ENCODE data around the gene NOS3. TPM values are rescaled to one million over a fixed set of nuclear protein-coding genes. Genes with fewer than 3 reads are reported as not detected.

NOS3 gene
- polyA plus RNA-seq, 1 donor from 2014 or later, result not detected

GRCh38 chr7:151015967-151016366 lies 25.1 kb downstream of the NOS3 start:
- Histone ChIP-seq H3K9ac (ENCODE audit: low read length) (no peak overlapping the region), H3K9me3 (ENCODE audit: low read length) (no peaks in the 10 kb centered on the region), H3F3A (ENCODE audit: insufficient read depth, low read length, poor library complexity, severe bottlenecking) (no peaks in the 10 kb centered on the region), H3K9me2 (ENCODE audit: insufficient read depth, low read length) (no peaks in the 10 kb centered on the region), H3K27ac (ENCODE audit: low read length) (no peak overlapping the region), H3K4me2 (ENCODE audit: low read length) (no peak overlapping the region), H4K20me1 (ENCODE audit: insufficient read depth) (no peaks in the 10 kb centered on the region), H2AFZ (ENCODE audit: low read depth, low read length) (no peak overlapping the region), H3K27me3 (ENCODE audit: insufficient read depth, low read depth, low read length) (peaks cover 25% of the 10 kb centered on the region), H3K4me3 (ENCODE audit: low read length) (no peak overlapping the region), H3K36me3 (ENCODE audit: insufficient read depth, low read length) (no peaks in the 10 kb centered on the region), H3K79me2 (replicated peaks; ENCODE audit: insufficient read depth, low read length) (no peaks in the 10 kb centered on the region)
- TF ChIP-seq EP300 (conservative IDR thresholded peaks at IDR 0.05; ENCODE audit: poor library complexity, severe bottlenecking) (no peak), POLR2AphosphoS5 (IDR thresholded peaks at IDR 0.05) (no peak), REST (IDR thresholded peaks at IDR 0.05; ENCODE audit: borderline replicate concordance) (no peak), SMC3 (conservative IDR thresholded peaks at IDR 0.05; ENCODE audit: poor library complexity) (no peak), RAD21 (conservative IDR thresholded peaks at IDR 0.05) (no peak), EZH2 (IDR thresholded peaks at IDR 0.05; ENCODE audit: borderline replicate concordance, insufficient read depth, low read length, poor library complexity, severe bottlenecking) (no peak), CTCF (IDR thresholded peaks at IDR 0.05; ENCODE audit: poor library complexity, severe bottlenecking) (no peak), TAF1 (IDR thresholded peaks at IDR 0.05; ENCODE audit: low read depth) (no peak), MXI1 (conservative IDR thresholded peaks at IDR 0.05; ENCODE audit: poor library complexity, severe bottlenecking) (no peak)

- Histone ChIP-seq H3K79me2 (replicated peaks; ENCODE audit: insufficient read depth, low read length) (no peaks in the 10 kb centered on the region), H4K20me1 (ENCODE audit: insufficient read depth) (no peaks in the 10 kb centered on the region), H3K9me3 (ENCODE audit: low read length) (no peaks in the 10 kb centered on the region), H3K4me2 (ENCODE audit: low read length) (no peak overlapping the region), H3K27me3 (ENCODE audit: insufficient read depth, low read depth, low read length) (peaks cover 25% of the 10 kb centered on the region), H2AFZ (ENCODE audit: low read depth, low read length) (no peak overlapping the region), H3F3A (ENCODE audit: insufficient read depth, low read length, poor library complexity, severe bottlenecking) (no peaks in the 10 kb centered on the region), H3K9me2 (ENCODE audit: insufficient read depth, low read length) (no peaks in the 10 kb centered on the region), H3K9ac (ENCODE audit: low read length) (no peak overlapping the region), H3K36me3 (ENCODE audit: insufficient read depth, low read length) (no peaks in the 10 kb centered on the region), H3K4me3 (ENCODE audit: low read length) (no peak overlapping the region), H3K27ac (ENCODE audit: low read length) (no peak overlapping the region)
- no peak for TF ChIP-seq MXI1 (conservative IDR thresholded peaks at IDR 0.05; ENCODE audit: poor library complexity, severe bottlenecking)
- TF ChIP-seq EZH2 (IDR thresholded peaks at IDR 0.05; ENCODE audit: borderline replicate concordance, insufficient read depth, low read length, poor library complexity, severe bottlenecking), result no peak
- TF ChIP-seq EP300 (conservative IDR thresholded peaks at IDR 0.05; ENCODE audit: poor library complexity, severe bottlenecking), result no peak
- no peak for TF ChIP-seq POLR2AphosphoS5 (IDR thresholded peaks at IDR 0.05)
- no peak for TF ChIP-seq CTCF (IDR thresholded peaks at IDR 0.05; ENCODE audit: poor library complexity, severe bottlenecking)
- no peak for TF ChIP-seq SMC3 (conservative IDR thresholded peaks at IDR 0.05; ENCODE audit: poor library complexity)
- TF ChIP-seq REST (IDR thresholded peaks at IDR 0.05; ENCODE audit: borderline replicate concordance), result no peak
- no peak for TF ChIP-seq RAD21 (conservative IDR thresholded peaks at IDR 0.05)
- TF ChIP-seq TAF1 (IDR thresholded peaks at IDR 0.05; ENCODE audit: low read depth), result no peak
Observed at GRCh38 chr7:151016505-151016904, 25.7 kb downstream of the NOS3 start.
